ENCODE data around the gene RMC1.
"Not testable (repeated sequence)": the region's sequence is repeated elsewhere in the genome, so short reads cannot be mapped to it uniquely, and the experiment has no call there.

RMC1 gene

GRCh38 chr18:23536204-23536603, 32.9 kb downstream of the RMC1 start:
- no peak for DNase-seq

- DNase-seq = no peak
Measured at GRCh38 chr18:23537274-23537673, 34.0 kb downstream of the RMC1 start.

- DNase-seq = no peak
Measured at GRCh38 chr18:23538001-23538400, 34.7 kb downstream of the RMC1 start.

- DNase-seq = no peak
Measured at GRCh38 chr18:23538870-23539269, 35.6 kb downstream of the RMC1 start.

GRCh38 chr18:23539296-23539695, 36.0 kb downstream of the RMC1 start:
- DNase-seq = no peak

GRCh38 chr18:23539911-23540525, 36.7 kb downstream of the RMC1 start:
- no peak for DNase-seq

GRCh38 chr18:23540867-23541266, 37.6 kb downstream of the RMC1 start:
- no peak for DNase-seq

GRCh38 chr18:23541349-23542093, 38.2 kb downstream of the RMC1 start:
- no peak for DNase-seq

- no peak for DNase-seq
Measured at GRCh38 chr18:23542461-23542860, 39.1 kb downstream of the RMC1 start.

GRCh38 chr18:23545247-23545789, 42.0 kb downstream of the RMC1 start:
- no peak for DNase-seq

GRCh38 chr18:23547306-23547705, 44.0 kb downstream of the RMC1 start:
- DNase-seq = no peak

- peak in 2 of 3 experiments; percentile 12 to 38 for DNase-seq
Measured at GRCh38 chr18:23547846-23548245, 44.5 kb downstream of the RMC1 start.

- no peak for DNase-seq
Measured at GRCh38 chr18:23548275-23548674, 45.0 kb downstream of the RMC1 start.

- DNase-seq = no peak
Measured at GRCh38 chr18:23548719-23549118, 45.4 kb downstream of the RMC1 start.

GRCh38 chr18:23550898-23551297, 47.6 kb downstream of the RMC1 start:
- DNase-seq = no peak

GRCh38 chr18:23551978-23552377, 48.7 kb downstream of the RMC1 start:
- no peak for DNase-seq

GRCh38 chr18:23552505-23552904, 49.2 kb downstream of the RMC1 start:
- no peak for DNase-seq

GRCh38 chr18:23553887-23554286, 50.6 kb downstream of the RMC1 start:
- DNase-seq = no peak

- no peak for DNase-seq
Measured at GRCh38 chr18:23556145-23556780, 53.0 kb downstream of the RMC1 start.

- DNase-seq = not testable (repeated sequence)
Measured at GRCh38 chr18:23557511-23557910, 54.2 kb downstream of the RMC1 start.

GRCh38 chr18:23560186-23560585, 56.9 kb downstream of the RMC1 start:
- no peak for DNase-seq

- DNase-seq = no peak
Measured at GRCh38 chr18:23563377-23564043, 60.2 kb downstream of the RMC1 start.

- no peak for DNase-seq
Measured at GRCh38 chr18:23565916-23566547, 62.7 kb downstream of the RMC1 start.
